Activated T-helper 1 cell treated with anti-CD3 and anti-CD28 coated beads, Interleukin-12 subunit alpha, Interleukin-12 subunit beta, Interleukin-2, Interleukin-4 antibody, amounts not matched to agents 30 ng/mL and 10 ng/mL and 1 ng/mL, durations not matched to agents 14 hours and 24 hours and 36 hours (primary cell): ENCODE data around the gene CELF5. TPM values are rescaled to one million over a fixed set of nuclear protein-coding genes. Genes with fewer than 3 reads are reported as not detected.
A peak's percentile ranks its signal among the peaks of the same experiment; 100 is the strongest.

Source experiments
- DNase-seq: peaks from one replicate; pipeline ENCODE4 v3.0.0; 2021; ENCODE audit warnings: low spot score
- H3K27ac Mint-ChIP-seq: one replicate; pipeline ENCODE4 v1.8.0; 2021; ENCODE audit warnings: mild to moderate bottlenecking, mixed read lengths
- H3K27me3 Mint-ChIP-seq: one replicate; pipeline ENCODE4 v1.8.0; 2022; ENCODE audit warnings: mild to moderate bottlenecking, moderate library complexity, mixed read lengths; ENCODE audit not compliant: insufficient read depth
- H3K36me3 Mint-ChIP-seq: one replicate; pipeline ENCODE4 v1.8.0; 2021; ENCODE audit warnings: low read depth, mixed read lengths
- H3K4me1 Mint-ChIP-seq: one replicate; pipeline ENCODE4 v1.8.0; 2021; ENCODE audit warnings: low read depth, mixed read lengths
- H3K4me3 Mint-ChIP-seq: one replicate; pipeline ENCODE4 v1.8.0; 2021; ENCODE audit warnings: mild to moderate bottlenecking, moderate library complexity, mixed read lengths
- H3K9me3 Mint-ChIP-seq: one replicate; pipeline ENCODE4 v1.8.0; 2021; ENCODE audit warnings: mixed read lengths
- intact Hi-C: fragments of 100-400 bp; cut with micrococcal nuclease; formaldehyde crosslinking; loops from one replicate; pipeline ENCODE4 v1.15.1; 2024
- total RNA-seq: library from RNA; stranded (reverse); gene quantifications from 2 replicates; pipeline ENCODE4 v1.2.3, GENCODE V29; 2022

The CELF5 gene
- total RNA-seq, 1 donor from 2014 or later: 0.08 TPM

GRCh38 chr19:3268326-3268725 lies 43.9 kb downstream of the CELF5 start:
- Mint-ChIP-seq H3K4me3 (no peak overlapping the region), H3K36me3 (no peaks in the 10 kb centered on the region), H3K27ac (no peak overlapping the region), H3K4me1 (no peaks in the 10 kb centered on the region), H3K9me3 (peaks cover 4% of the 10 kb centered on the region), H3K27me3 (peaks cover 30% of the 10 kb centered on the region)
- intact Hi-C loops: no loop called here
- DNase-seq: no peak

- H3K9me3 Mint-ChIP-seq: peaks cover 6% of the 10 kb centered on the region
These were observed 44.3 kb downstream of the CELF5 start for GRCh38 chr19:3268763-3269162.

GRCh38 chr19:3269916-3270671 lies 45.6 kb downstream of the CELF5 start:
- Mint-ChIP-seq H3K4me3 (no peak overlapping the region), H3K27me3 (peaks cover 30% of the 10 kb centered on the region), H3K36me3 (no peaks in the 10 kb centered on the region), H3K27ac (no peak overlapping the region), H3K4me1 (peaks cover 5% of the 10 kb centered on the region), H3K9me3 (peaks cover 6% of the 10 kb centered on the region)
- intact Hi-C loops: no loop called here
- DNase-seq: no peak

More at GRCh38 chr19:3268763-3269162, 44.3 kb downstream of the CELF5 start:
- H3K27ac Mint-ChIP-seq: no peak overlapping the region
- H3K4me3 Mint-ChIP-seq: no peak overlapping the region
- no peaks in the 10 kb centered on the region for H3K4me1 Mint-ChIP-seq
- intact Hi-C loops: no loop called here
- DNase-seq: no peak
- peaks cover 30% of the 10 kb centered on the region for H3K27me3 Mint-ChIP-seq
- no peaks in the 10 kb centered on the region for H3K36me3 Mint-ChIP-seq

- H3K27me3 Mint-ChIP-seq: peaks cover 30% of the 10 kb centered on the region
- intact Hi-C loops: no loop called here
- no peak for DNase-seq
- H3K4me1 Mint-ChIP-seq: peaks cover 8% of the 10 kb centered on the region
- no peaks in the 10 kb centered on the region for H3K36me3 Mint-ChIP-seq
- no peak overlapping the region for H3K27ac Mint-ChIP-seq
- H3K9me3 Mint-ChIP-seq: peaks cover 6% of the 10 kb centered on the region
- no peak overlapping the region for H3K4me3 Mint-ChIP-seq
These were observed 46.4 kb downstream of the CELF5 start for GRCh38 chr19:3270902-3271301.

- H3K27me3 Mint-ChIP-seq: peaks cover 30% of the 10 kb centered on the region
- no peak overlapping the region for H3K27ac Mint-ChIP-seq
- intact Hi-C loops: no loop called here
- no peak for DNase-seq
- H3K36me3 Mint-ChIP-seq: no peaks in the 10 kb centered on the region
- H3K4me1 Mint-ChIP-seq: peaks cover 8% of the 10 kb centered on the region
- H3K4me3 Mint-ChIP-seq: no peak overlapping the region
- peaks cover 6% of the 10 kb centered on the region for H3K9me3 Mint-ChIP-seq
These were observed 48.0 kb downstream of the CELF5 start for GRCh38 chr19:3272401-3272931.

- H3K9me3 Mint-ChIP-seq: peaks cover 6% of the 10 kb centered on the region
- peaks cover 8% of the 10 kb centered on the region for H3K4me1 Mint-ChIP-seq
- H3K27me3 Mint-ChIP-seq: peaks cover 32% of the 10 kb centered on the region
- H3K4me3 Mint-ChIP-seq: no peak overlapping the region
- H3K36me3 Mint-ChIP-seq: no peaks in the 10 kb centered on the region
- intact Hi-C loops: no loop called here
- H3K27ac Mint-ChIP-seq: no peak overlapping the region
- DNase-seq: no peak
These were observed 48.5 kb downstream of the CELF5 start for GRCh38 chr19:3272952-3273351.

- peaks cover 8% of the 10 kb centered on the region for H3K4me1 Mint-ChIP-seq
- H3K36me3 Mint-ChIP-seq: no peaks in the 10 kb centered on the region
- DNase-seq: no peak
- H3K27me3 Mint-ChIP-seq: peaks cover 19% of the 10 kb centered on the region
- peaks cover 6% of the 10 kb centered on the region for H3K9me3 Mint-ChIP-seq
- H3K27ac Mint-ChIP-seq: peak overlapping the region; percentile 75
- peak overlapping the region; percentile 78 for H3K4me3 Mint-ChIP-seq
- intact Hi-C loops: loop anchor here (2.0 kb wide), 1 partner anchor 298 kb away; the partner anchor contains the start of gene HMG20B
These were observed 49.9 kb downstream of the CELF5 start for GRCh38 chr19:3274245-3274941.

- Mint-ChIP-seq H3K9me3 (peaks cover 6% of the 10 kb centered on the region), H3K36me3 (no peaks in the 10 kb centered on the region), H3K4me1 (peaks cover 8% of the 10 kb centered on the region), H3K27me3 (peaks cover 13% of the 10 kb centered on the region), H3K27ac (peak overlapping the region; percentile 75), H3K4me3 (peak overlapping the region; percentile 78)
- intact Hi-C loops: loop anchor here (1.0 to 2.0 kb wide), 2 partner anchors 160 to 298 kb away; partner anchors contain the start of gene HMG20B
- DNase-seq: peak; percentile 12
These were observed 50.6 kb downstream of the CELF5 start for GRCh38 chr19:3274942-3275582.

- H3K27ac Mint-ChIP-seq: peak overlapping the region; percentile 75
- H3K9me3 Mint-ChIP-seq: peaks cover 6% of the 10 kb centered on the region
- no peaks in the 10 kb centered on the region for H3K36me3 Mint-ChIP-seq
- intact Hi-C loops: loop anchor here (1.0 to 2.0 kb wide), 4 partner anchors 10 to 325 kb away; partner anchors contain the start of gene HMG20B
- H3K4me3 Mint-ChIP-seq: peak overlapping the region; percentile 78
- peaks cover 11% of the 10 kb centered on the region for H3K27me3 Mint-ChIP-seq
- peak; percentile 76 for DNase-seq
- peaks cover 8% of the 10 kb centered on the region for H3K4me1 Mint-ChIP-seq
These were observed 51.3 kb downstream of the CELF5 start for GRCh38 chr19:3275583-3276340.

- peak; percentile 9 for DNase-seq
- H3K4me3 Mint-ChIP-seq: peak overlapping the region; percentile 58
- no peaks in the 10 kb centered on the region for H3K36me3 Mint-ChIP-seq
- H3K9me3 Mint-ChIP-seq: peaks cover 6% of the 10 kb centered on the region
- peaks cover 8% of the 10 kb centered on the region for H3K4me1 Mint-ChIP-seq
- intact Hi-C loops: loop anchor here (1.0 kb wide), 2 partner anchors 9 to 326 kb away; no protein-coding TSS in a partner anchor
- H3K27ac Mint-ChIP-seq: no peak overlapping the region
- H3K27me3 Mint-ChIP-seq: peaks cover 10% of the 10 kb centered on the region
These were observed 51.9 kb downstream of the CELF5 start for GRCh38 chr19:3276341-3276799.

- intact Hi-C loops: no loop called here
- Mint-ChIP-seq H3K4me1 (peaks cover 8% of the 10 kb centered on the region), H3K36me3 (no peaks in the 10 kb centered on the region), H3K4me3 (no peak overlapping the region), H3K27ac (no peak overlapping the region), H3K9me3 (peaks cover 6% of the 10 kb centered on the region), H3K27me3 (peaks cover 3% of the 10 kb centered on the region)
- no peak for DNase-seq
These were observed 53.2 kb downstream of the CELF5 start for GRCh38 chr19:3277649-3278048.

- H3K4me3 Mint-ChIP-seq: no peak overlapping the region
- H3K9me3 Mint-ChIP-seq: peaks cover 2% of the 10 kb centered on the region
- peaks cover 8% of the 10 kb centered on the region for H3K4me1 Mint-ChIP-seq
- intact Hi-C loops: no loop called here
- H3K36me3 Mint-ChIP-seq: no peaks in the 10 kb centered on the region
- H3K27ac Mint-ChIP-seq: no peak overlapping the region
- H3K27me3 Mint-ChIP-seq: peaks cover 3% of the 10 kb centered on the region
- no peak for DNase-seq
These were observed 53.8 kb downstream of the CELF5 start for GRCh38 chr19:3278294-3278693.
